Amniotic epithelial cell (primary cell): Measurements from ENCODE around the gene FKTN.

Experiments
- DNase-seq: peaks from one replicate; pipeline ENCODE4 v3.0.0-alpha.2; 2010; ENCODE audit warnings: low read depth

Gene FKTN

GRCh38 chr9:105678781-105679180 lies 120.8 kb downstream of the FKTN start:
- no peak for DNase-seq

GRCh38 chr9:105679257-105680022 lies 121.5 kb downstream of the FKTN start:
- DNase-seq, result no peak

DNA sequence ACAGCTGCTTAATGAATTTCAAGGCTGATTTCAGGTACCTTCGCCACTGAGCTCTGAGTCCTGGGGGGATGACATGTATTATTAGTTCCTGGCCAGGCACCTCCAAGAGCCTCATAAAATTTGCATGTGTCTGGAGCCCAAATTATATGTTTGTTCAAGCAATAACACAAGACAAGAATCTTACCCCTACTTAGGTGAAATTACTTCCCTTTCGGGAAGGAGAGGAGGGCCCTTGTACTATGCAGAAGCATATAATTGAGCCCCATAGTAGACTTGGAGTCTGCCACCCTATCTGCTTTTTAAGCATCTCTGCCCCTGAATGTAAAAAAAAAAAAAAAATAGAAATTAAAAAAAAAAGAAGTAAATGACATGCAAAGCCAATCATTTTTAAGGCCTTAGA lies 123.4 kb downstream of the FKTN start:
- DNase-seq, result no peak

- peak; percentile 83 for DNase-seq
Measured at GRCh38 chr9:105681724-105682123, 123.8 kb downstream of the FKTN start.

- no peak for DNase-seq
Measured at GRCh38 chr9:105683688-105684275, 125.9 kb downstream of the FKTN start.

DNA sequence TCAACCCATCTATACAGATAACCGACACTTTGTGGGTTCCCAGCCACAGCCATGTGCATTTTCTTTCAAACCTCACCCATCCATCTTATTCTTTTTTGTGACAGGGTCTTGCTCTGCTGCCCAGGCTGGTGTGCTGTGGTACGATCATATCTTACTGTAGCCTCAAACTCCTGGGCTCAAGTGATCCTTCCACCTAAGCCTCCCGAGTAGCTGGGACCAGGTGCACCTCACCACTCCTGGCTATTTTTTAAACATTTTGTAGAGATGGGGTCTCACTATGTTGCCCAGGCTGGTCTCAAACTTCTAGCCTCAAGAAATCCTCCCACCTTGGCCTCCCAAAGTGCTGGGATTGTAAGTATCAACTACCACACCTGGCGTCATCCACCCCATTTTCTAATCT lies 129.0 kb downstream of the FKTN start:
- DNase-seq, result no peak
